H1 (cell line): ENCODE data around the gene KIF23. TPM values are rescaled to one million over a fixed set of nuclear protein-coding genes. Genes with fewer than 3 reads are reported as not detected.

Experiments
- ATF2 ChIP-seq: IDR thresholded peaks from 2 replicates; pipeline ENCODE4 v1.6.1; 2012; ENCODE audit warnings: low read length, inconsistent platforms
- polyA plus RNA-seq, 7 experiments: library from polyadenylated mRNA; depleted of rRNA in 3 of 7; stranded (reverse) in 5 of 7; unstranded in 2 of 7; fragments of >200 nt in 5 of 7; fragments of 200-250 nt in 2 of 7; gene quantifications; 1 replicate in 5 of 7; 2 replicates in 1 of 7; 4 replicates in 1 of 7; pipeline versions ENCODE4 v1.2.1 to v1.2.3, GENCODE V29; 2011 to 2013; ENCODE audit warnings: missing spikeins in 2 of 7, mixed read lengths in 2 of 7
- total RNA-seq: library from RNA; stranded (reverse); fragmentation: NEBNext Ultra II Directional; extraction: Animal tissue kit (Norgen Biotek cat#: 25700); gene quantifications from 2 replicates; pipeline ENCODE4 v1.2.1, GENCODE V29; 2021

Gene KIF23
- total and polyA plus RNA-seq, 2 of the 8 experiments (the other 6 are each of a cell fraction or from before 2014, with no cell fraction given): 26.2 to 77.4 TPM

- no peak for TF ChIP-seq ATF2
- TF ChIP-seq, all 59 proteins: peak for 0
These were observed 44.9 kb downstream of the KIF23 start (continued) for GRCh38 chr15:69459066-69459465.
